Measurements from ENCODE around the gene SSU72. TPM values are rescaled to one million over a fixed set of nuclear protein-coding genes. Genes with fewer than 3 reads are reported as not detected.

Gene SSU72
- total RNA-seq, 4 donors from 2014 or later, result 129 to 161 (median 146) TPM

GRCh38 chr1:1615256-1616044 is 40.8 kb upstream of the SSU72 start, which contains the start of gene MIB2:
TSS of gene MIB2 (plus strand) at chr1:1615500. CDS start at chr1:1623453, 7,953 bp downstream.
- peaks cover 0 to 27% (median 0%) of the 10 kb centered on the region in 3 donors for H3K36me3 ChIP-seq
- 0 to 1% methylated on average over 19 to 36 of the region's 107 CpGs for WGBS, 2 donors
- no peaks in the 10 kb centered on the region for H3K9me3 ChIP-seq
- TF ChIP-seq EP300 (IDR thresholded peaks at IDR 0.05) (peak; percentile 89 to 93), POLR2A (IDR thresholded peaks at IDR 0.05) (peak; percentile 39 to 81), CTCF (IDR thresholded peaks at IDR 0.05) (no peak)
- H3K27ac ChIP-seq, result peak within 1 kb of the TSS; percentile 99 to 100 (median 100)
- H3K27me3 ChIP-seq, result no peaks in the 10 kb centered on the region
- peak; percentile 86 for DNase-seq (ENCODE audit: low spot score in 2 of 2)
- peak within 1 kb of the TSS; percentile 91 to 99 (median 94) for H3K4me3 ChIP-seq
- peaks cover 0 to 61% (median 28%) of the 10 kb centered on the region in 4 donors for H3K4me1 ChIP-seq

GRCh38 chr1:1614954-1615255 is 40.2 kb upstream of the SSU72 start:
- peaks cover 0 to 58% (median 28%) of the 10 kb centered on the region in 4 donors for H3K4me1 ChIP-seq
- no peak for TF ChIP-seq CTCF (IDR thresholded peaks at IDR 0.05)
- H3K9me3 ChIP-seq, result no peaks in the 10 kb centered on the region
- no peaks in the 10 kb centered on the region for H3K27me3 ChIP-seq
- peaks cover 0 to 26% (median 0%) of the 10 kb centered on the region in 3 donors for H3K36me3 ChIP-seq
- no peak for DNase-seq (ENCODE audit: low spot score in 2 of 2)
- H3K4me3 ChIP-seq, result peak overlapping the region; percentile 91 to 99 (median 94)
- H3K27ac ChIP-seq, result peak overlapping the region; percentile 99 to 100 (median 100)
- 0% methylated on average over 16 to 23 of the region's 23 CpGs for WGBS, 2 donors

- Histone ChIP-seq H3K36me3 (peaks cover 0 to 20% (median 0%) of the 10 kb centered on the region in 3 donors), H3K9me3 (no peaks in the 10 kb centered on the region), H3K27me3 (no peaks in the 10 kb centered on the region), H3K4me1 (peaks cover 0 to 58% (median 28%) of the 10 kb centered on the region in 4 donors), H3K27ac (peak overlapping the region in 3 of 4 donors; percentile 99 to 100 (median 100)), H3K4me3 (peak overlapping the region; percentile 91 to 99 (median 94))
- no peak for DNase-seq (ENCODE audit: low spot score in 2 of 2)
- 12 to 21% methylated on average over 29 to 30 of the region's 30 CpGs for WGBS, 2 donors
- TF ChIP-seq CTCF (IDR thresholded peaks at IDR 0.05) (no peak), POLR2A (IDR thresholded peaks at IDR 0.05) (no peak), EP300 (IDR thresholded peaks at IDR 0.05) (no peak)
These were observed 39.7 kb upstream of the SSU72 start for GRCh38 chr1:1614204-1614953.

- no peak for DNase-seq (ENCODE audit: low spot score in 2 of 2)
- 74 to 80% methylated on average over 11 of the region's 11 CpGs for WGBS, 2 donors
- Histone ChIP-seq H3K36me3 (peaks cover 0 to 14% (median 0%) of the 10 kb centered on the region in 3 donors), H3K9me3 (no peaks in the 10 kb centered on the region), H3K27ac (peak overlapping the region in 3 of 4 donors; percentile 99 to 100 (median 100)), H3K4me3 (peak overlapping the region in 2 of 4 donors; percentile 93 to 96), H3K27me3 (no peaks in the 10 kb centered on the region), H3K4me1 (peaks cover 0 to 58% (median 28%) of the 10 kb centered on the region in 4 donors)
- no peak for TF ChIP-seq CTCF (IDR thresholded peaks at IDR 0.05)
- no peak for TF ChIP-seq EP300 (IDR thresholded peaks at IDR 0.05)
- TF ChIP-seq POLR2A (IDR thresholded peaks at IDR 0.05), result no peak
These were observed 38.9 kb upstream of the SSU72 start for GRCh38 chr1:1613509-1614082.

Measured in tibial nerve (tissue), 4 donors.